Testis (tissue), 3 donors: ENCODE results near the gene TEAD2. TPM values are rescaled to one million over a fixed set of nuclear protein-coding genes. Genes with fewer than 3 reads are reported as not detected.
"Not testable (repeated sequence)": the region's sequence is repeated elsewhere in the genome, so short reads cannot be mapped to it uniquely, and the experiment has no call there.

Experiments
- DNase-seq: peaks from one replicate; pipeline ENCODE4 v3.0.0-alpha.2; 2019
- H3K27ac ChIP-seq, 2 donors: fragments of 200-600 bp; sonication (generic); one replicate each; pipeline ENCODE4 v1.5.1; 2019
- H3K27me3 ChIP-seq: fragments of 200-600 bp; sonication (generic); one replicate; pipeline ENCODE4 v1.5.1; 2019
- H3K36me3 ChIP-seq: fragments of 200-600 bp; sonication (generic); one replicate; pipeline ENCODE4 v1.5.1; 2017; ENCODE audit warnings: low read depth; ENCODE audit errors: missing control alignments
- H3K4me1 ChIP-seq: fragments of 200-600 bp; sonication (generic); one replicate; pipeline ENCODE4 v1.5.1; 2019
- H3K4me3 ChIP-seq, 2 donors: fragments of 200-600 bp; sonication (generic); one replicate each; pipeline ENCODE4 v1.5.1; 2017 to 2019
- H3K9me3 ChIP-seq: fragments of 200-600 bp; sonication (generic); one replicate; pipeline ENCODE4 v1.5.1; 2017
- POLR2A ChIP-seq: fragments of 450-650 bp; IDR thresholded peaks from one replicate; pipeline ENCODE4 v1.6.1; 2017; ENCODE audit warnings: antibody characterized with exemption, mild to moderate bottlenecking, moderate library complexity
- WGBS, 2 donors: methylation state at CpG; one replicate each; pipeline ENCODE4 v1.1.5; 2018; 5-methylcytosine and 5-hydroxymethylcytosine counted together
- intact Hi-C: fragments of 100-400 bp; cut with DNase I; formaldehyde crosslinking; loops from one replicate; pipeline ENCODE4 v1.15.1; 2023; ENCODE audit warnings: low total_unique reads
- polyA plus RNA-seq: library from polyadenylated mRNA; stranded (reverse); fragments of 350-450 nt; fragmentation: Illumina TruSeq; extraction: RNeasy Lipid Tissue Mini Kit (QIAGEN cat#74804); gene quantifications from one replicate; pipeline ENCODE4 v1.2.3, GENCODE V29; 2014; ENCODE audit warnings: low read depth, low replicate concordance; ENCODE audit not compliant: insufficient read depth
- total RNA-seq, 2 donors: library from RNA; depleted of rRNA; stranded (reverse); fragments of >200 nt; gene quantifications; one replicate each; pipeline ENCODE4 v1.2.3, GENCODE V29; 2016
- TF ChIP-seq, protein P1 (sequence below), 3 experiments: fragments of 450-650 bp in 2 of 3; fragments of 200-600 bp in 1 of 3; sonication (generic) in 1 of 3; IDR thresholded peaks; one replicate each; pipeline ENCODE4 v1.5.1; 2016 to 2019; ENCODE audit warnings: antibody characterized with exemption in 3 of 3, mild to moderate bottlenecking in 2 of 3, moderate library complexity in 1 of 3

TEAD2 gene
- total and polyA plus RNA-seq, 3 donors from 2014 or later: 12.6 to 29.6 (median 20.8) TPM

DNA sequence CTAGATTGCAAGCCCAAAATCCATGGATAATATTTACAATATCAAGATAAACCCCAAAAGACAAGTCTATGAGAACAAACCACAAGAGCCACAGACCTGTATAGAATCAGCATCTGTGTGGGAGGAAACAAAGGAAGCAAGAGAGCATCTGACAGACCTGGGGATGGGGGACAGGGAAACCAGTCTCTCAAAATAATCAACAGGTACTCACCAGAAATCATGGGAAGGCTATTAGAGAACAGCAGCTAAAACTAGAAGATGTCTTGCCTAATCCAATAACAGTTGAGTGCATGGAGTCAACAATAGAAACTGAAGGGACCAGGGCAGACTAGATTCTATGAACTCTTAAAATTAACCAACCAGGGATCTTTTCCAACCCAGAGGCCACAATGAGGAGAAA lies 45.9 kb downstream of the TEAD2 start:
- H3K27ac ChIP-seq: no peak overlapping the region
- no peaks in the 10 kb centered on the region for H3K36me3 ChIP-seq
- no peaks in the 10 kb centered on the region for H3K4me1 ChIP-seq
- intact Hi-C loops: no loop called here
- no peak for DNase-seq
- H3K4me3 ChIP-seq: no peak overlapping the region
- no peaks in the 10 kb centered on the region for H3K9me3 ChIP-seq
- no peaks in the 10 kb centered on the region for H3K27me3 ChIP-seq
- TF ChIP-seq, protein P1, sequence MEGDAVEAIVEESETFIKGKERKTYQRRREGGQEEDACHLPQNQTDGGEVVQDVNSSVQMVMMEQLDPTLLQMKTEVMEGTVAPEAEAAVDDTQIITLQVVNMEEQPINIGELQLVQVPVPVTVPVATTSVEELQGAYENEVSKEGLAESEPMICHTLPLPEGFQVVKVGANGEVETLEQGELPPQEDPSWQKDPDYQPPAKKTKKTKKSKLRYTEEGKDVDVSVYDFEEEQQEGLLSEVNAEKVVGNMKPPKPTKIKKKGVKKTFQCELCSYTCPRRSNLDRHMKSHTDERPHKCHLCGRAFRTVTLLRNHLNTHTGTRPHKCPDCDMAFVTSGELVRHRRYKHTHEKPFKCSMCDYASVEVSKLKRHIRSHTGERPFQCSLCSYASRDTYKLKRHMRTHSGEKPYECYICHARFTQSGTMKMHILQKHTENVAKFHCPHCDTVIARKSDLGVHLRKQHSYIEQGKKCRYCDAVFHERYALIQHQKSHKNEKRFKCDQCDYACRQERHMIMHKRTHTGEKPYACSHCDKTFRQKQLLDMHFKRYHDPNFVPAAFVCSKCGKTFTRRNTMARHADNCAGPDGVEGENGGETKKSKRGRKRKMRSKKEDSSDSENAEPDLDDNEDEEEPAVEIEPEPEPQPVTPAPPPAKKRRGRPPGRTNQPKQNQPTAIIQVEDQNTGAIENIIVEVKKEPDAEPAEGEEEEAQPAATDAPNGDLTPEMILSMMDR (IDR thresholded peaks at IDR 0.05): no peak
- TF ChIP-seq POLR2A: no peak

DNA sequence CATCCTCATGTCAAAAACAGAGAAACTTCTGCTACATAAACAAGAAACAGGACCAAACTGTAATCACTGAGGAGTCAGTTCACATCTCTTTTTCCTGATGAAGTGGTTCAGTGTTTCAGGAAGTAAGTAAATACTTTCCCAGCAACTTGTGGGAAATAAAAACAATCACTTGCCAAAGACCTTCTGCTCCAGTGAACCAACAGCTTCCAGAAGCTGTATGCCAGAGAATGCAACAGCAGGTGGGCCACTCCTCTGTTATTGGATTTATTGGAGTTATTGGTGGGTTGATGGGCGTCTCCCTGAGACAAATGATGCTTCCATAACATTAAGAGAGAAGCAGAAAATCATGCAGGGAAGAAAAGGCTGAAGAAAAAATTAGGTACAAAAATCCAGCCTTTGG lies 47.1 kb downstream of the TEAD2 start:
- no peak for TF ChIP-seq POLR2A
- intact Hi-C loops: no loop called here
- Histone ChIP-seq H3K4me1 (no peaks in the 10 kb centered on the region), H3K36me3 (no peaks in the 10 kb centered on the region), H3K4me3 (no peak overlapping the region), H3K9me3 (no peaks in the 10 kb centered on the region), H3K27me3 (no peaks in the 10 kb centered on the region), H3K27ac (no peak overlapping the region)
- 85 to 88% methylated on average over 1 of the region's 1 CpG for WGBS, 2 donors
- no peak for DNase-seq

DNA sequence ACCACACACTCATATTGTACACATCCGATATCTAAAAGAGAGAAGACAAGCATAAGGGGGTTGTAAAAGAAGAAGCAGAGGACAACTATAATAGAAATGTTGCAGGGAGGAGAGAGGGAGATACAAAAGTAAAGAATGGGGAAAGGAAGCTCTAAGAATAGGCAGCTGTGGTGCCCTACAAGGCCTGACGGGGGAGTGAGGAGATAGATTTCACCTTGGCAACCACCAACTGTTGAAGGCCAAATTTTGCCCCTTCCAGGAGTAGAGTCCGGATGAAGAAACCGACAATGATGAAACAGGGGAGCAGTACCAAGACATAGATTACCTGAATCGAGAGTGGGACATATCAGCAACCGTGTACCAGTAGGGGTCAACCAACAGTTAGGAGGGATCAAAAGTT lies 53.1 kb downstream of the TEAD2 start:
- H3K27me3 ChIP-seq: no peaks in the 10 kb centered on the region
- no peak overlapping the region for H3K4me3 ChIP-seq
- TF ChIP-seq, protein P1 (IDR thresholded peaks at IDR 0.05): no peak
- no peak for TF ChIP-seq POLR2A
- intact Hi-C loops: no loop called here
- no peaks in the 10 kb centered on the region for H3K4me1 ChIP-seq
- DNase-seq: no peak
- H3K9me3 ChIP-seq: no peaks in the 10 kb centered on the region
- WGBS, 2 donors: 77 to 81% methylated on average over 6 of the region's 6 CpGs
- H3K27ac ChIP-seq: no peak overlapping the region
- H3K36me3 ChIP-seq: no peaks in the 10 kb centered on the region

DNA sequence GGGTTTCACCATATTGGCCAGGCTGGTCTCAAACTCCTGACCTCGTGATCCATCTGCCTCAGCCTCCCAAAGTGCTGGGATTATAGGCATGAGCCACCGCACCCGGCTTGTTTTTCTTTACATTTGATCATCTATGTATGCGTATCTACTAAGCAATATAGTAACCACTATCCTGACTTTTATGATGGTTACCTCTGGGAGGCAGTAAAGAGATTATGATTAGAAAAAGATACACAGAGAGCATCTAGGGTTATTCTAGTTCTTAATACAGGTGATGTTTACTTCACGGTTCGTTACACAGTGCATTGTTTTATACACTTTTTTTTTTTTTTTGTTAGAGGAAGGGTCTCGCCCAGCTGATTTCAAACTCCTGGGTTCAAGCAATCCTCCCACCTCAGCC lies 55.5 kb downstream of the TEAD2 start:
- H3K4me1 ChIP-seq, H3K27ac ChIP-seq, H3K9me3 ChIP-seq, DNase-seq, H3K27me3 ChIP-seq, H3K36me3 ChIP-seq, H3K4me3 ChIP-seq, intact Hi-C loops: not testable (repeated sequence)
- 72 to 86% methylated on average over 6 to 7 of the region's 7 CpGs for WGBS, 2 donors

DNA sequence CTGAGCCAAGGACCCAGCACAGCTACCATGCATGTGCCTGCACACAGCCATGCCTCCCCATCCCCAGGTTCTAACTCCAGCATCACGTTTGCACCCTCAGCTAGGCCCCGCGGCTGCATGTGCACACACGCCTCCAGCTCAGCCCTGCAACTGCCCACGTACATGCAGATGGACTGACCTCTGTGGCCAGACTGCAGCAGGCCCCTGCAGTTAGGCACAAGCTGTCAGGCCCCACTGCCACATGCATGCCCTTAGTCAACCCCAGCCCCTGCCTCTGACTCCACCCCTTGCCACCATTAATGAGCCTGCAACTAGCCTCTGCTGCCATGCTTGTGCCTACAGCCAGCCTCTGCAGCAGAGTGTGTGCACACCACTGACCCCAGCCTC lies 60.4 kb downstream of the TEAD2 start:
- intact Hi-C loops: no loop called here
- 67 to 79% methylated on average over 4 to 5 of the region's 5 CpGs for WGBS, 2 donors
- no peaks in the 10 kb centered on the region for H3K9me3 ChIP-seq

More for the DNA sequence above, 60.4 kb downstream of the TEAD2 start:
- Histone ChIP-seq H3K27me3 (no peaks in the 10 kb centered on the region), H3K36me3 (no peaks in the 10 kb centered on the region), H3K4me1 (no peaks in the 10 kb centered on the region), H3K27ac (no peak overlapping the region), H3K4me3 (no peak overlapping the region)
- TF ChIP-seq, protein P1 (IDR thresholded peaks at IDR 0.05): no peak
- no peak for TF ChIP-seq POLR2A
- DNase-seq: no peak
